NOMO-1 treated with dmso at 0.1 percent for 144 hours (cell line): Measurements from ENCODE around the gene TPI1.
"Not testable (repeated sequence)": the region's sequence is repeated elsewhere in the genome, so short reads cannot be mapped to it uniquely, and the experiment has no call there.

ENCODE experiments used
- DNase-seq: peaks from one replicate; lab custom pipeline; 2025; ENCODE audit not compliant: unreplicated experiment; lab: John Stamatoyannopoulos, UW

Gene TPI1

DNA sequence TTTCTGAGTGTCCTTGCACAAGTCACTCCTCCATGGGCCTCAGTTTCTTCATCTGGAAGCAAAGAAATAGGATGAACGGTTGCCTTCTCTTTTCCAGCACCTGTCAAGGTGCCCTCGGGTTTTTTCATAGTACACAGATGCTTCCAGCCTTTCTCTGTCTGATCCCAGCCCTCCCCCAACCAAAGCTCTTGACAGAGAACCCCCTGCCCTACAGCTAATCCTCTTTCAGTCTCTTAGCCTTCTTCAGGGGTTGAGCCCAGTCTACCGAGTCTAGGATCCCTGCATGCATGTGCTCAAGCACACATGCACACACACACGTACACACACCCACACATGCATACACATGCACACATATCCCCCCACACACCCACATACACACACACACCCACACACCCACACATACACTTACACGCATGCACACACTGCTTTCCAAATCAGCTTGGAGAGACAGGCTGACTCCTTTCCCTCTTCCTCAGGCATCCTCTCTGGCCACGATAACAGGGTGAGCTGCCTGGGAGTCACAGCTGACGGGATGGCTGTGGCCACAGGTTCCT is 20.9 kb upstream of the TPI1 start:
- DNase-seq, result no peak

DNA sequence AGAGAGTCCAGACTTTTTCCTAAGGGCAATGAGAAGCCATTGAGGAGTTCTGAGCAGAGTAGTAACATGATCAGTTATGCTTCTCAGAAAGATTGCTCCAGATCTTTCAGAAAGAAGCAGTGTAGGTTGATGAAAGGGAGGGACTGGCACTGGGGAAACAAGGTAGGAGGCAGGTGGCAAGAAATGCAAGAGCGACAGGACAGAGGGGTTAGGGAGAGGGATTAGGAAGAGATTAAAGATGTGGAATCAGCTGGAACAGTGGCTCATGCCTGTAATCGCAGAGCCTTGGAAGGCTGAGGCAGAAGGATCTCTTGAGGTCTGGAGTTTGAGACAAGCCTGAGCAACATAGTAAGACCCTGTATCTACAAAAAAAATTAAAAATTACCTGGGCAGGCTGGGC is 19.7 kb upstream of the TPI1 start:
- no peak for DNase-seq

DNA sequence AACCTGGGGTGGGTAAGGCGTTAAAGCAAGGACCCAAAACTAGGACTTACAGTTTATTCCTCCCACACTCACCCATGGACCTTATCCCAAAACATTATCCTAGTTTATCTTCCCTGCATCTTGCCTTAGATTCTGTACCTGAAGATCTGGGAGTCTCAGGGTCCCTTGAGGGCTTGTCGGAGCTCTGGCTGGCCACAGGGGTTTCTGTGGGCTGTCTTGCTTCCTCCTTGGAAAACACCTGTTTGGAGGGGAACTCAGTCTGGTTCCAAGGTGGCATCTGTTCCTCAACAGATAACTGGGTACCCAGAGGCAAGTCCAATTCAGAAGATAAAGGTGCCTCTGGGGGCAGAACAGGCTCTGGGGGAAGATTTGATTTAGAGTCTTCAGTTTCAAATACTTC is 17.9 kb upstream of the TPI1 start:
- DNase-seq, result no peak

DNA sequence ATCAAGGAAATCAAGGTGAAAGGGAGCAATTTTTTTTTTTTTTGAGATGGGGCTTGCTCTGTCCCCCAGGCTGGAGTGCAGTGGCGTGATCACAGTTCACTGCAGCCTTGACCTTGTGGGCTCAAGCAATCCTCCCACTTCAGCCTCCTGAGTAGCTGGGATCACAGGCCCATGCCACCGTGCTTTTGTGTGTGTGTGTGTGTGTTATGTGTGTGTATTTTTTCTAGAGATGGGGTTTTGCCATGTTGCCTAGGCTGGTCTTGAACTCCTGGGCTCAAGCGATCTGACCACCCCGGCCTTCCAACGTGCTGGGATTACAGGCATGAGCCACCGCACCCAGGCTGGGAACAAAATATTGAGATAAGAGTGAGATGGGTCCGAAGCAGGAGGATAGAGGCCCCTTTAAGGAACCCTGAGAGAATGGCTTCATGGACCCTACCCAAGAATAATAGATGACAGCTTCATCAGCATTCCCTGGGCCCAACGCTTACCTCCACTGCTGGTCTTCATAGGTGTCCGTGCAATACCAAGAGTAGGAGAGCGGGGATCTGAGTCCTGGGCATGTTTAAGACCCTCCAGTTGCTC is 17.3 kb upstream of the TPI1 start:
- DNase-seq, result no peak

DNA sequence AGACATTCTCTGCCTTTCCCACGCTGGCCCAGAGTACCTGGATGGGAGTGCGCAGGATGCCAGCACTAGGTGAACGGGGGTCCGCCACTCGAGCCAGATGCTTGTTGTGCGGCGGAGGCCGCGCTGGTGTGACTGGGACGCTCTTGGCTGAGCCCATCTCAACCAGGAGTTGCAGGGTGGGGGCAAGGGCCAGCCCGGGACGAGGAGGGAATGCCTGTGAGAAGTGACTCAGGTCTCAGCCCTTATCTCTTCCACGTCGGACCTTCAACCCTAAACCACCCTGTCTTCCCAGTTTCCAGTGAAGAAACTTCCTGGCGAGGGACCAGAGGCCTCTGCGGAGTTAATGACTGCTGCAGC is 16.6 kb upstream of the TPI1 start:
- DNase-seq, result no peak

DNA sequence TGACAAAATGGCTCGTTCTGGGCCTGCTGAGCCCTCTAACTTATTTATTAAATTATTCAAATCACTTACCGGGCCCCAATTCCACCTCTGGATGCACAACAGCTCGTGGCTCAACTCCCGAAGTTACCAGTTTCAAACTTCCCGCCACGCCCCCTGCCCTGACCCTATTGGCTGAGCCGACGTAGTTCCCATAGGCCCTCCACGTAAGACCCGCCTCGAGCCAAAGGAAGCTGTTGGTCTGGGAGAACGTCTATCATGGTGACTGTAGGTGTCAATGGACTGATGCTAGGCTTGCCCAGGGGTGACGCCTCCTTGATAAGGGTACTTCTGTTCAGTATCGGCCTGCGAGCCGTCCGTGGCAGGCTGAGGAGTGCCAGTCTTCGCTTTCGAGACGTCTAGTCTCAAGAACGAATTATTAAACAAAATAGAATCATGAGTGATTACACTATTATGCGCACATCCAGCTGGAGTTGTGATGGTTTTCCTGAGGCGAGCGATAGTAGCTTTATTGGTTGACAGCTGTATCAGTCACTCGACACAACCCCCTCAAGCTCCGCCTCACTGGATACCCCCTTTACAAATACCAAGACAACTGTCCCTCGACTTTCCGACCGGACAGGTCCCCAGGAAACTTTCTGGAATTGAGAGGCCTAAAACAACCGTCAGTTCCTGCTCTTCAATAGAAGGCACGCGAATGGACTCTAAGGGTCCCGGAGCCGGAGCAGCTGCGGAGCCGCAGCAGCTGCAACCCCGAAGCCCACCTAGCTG is 16.0 kb upstream of the TPI1 start, which contains the start of gene CDCA3:
Gene CDCA3, minus strand, starts transcription at position 134 of the 768 bp plus-strand sequence. CDS start 334 bp downstream, outside the sequence.
- peak; percentile 98 for DNase-seq

DNA sequence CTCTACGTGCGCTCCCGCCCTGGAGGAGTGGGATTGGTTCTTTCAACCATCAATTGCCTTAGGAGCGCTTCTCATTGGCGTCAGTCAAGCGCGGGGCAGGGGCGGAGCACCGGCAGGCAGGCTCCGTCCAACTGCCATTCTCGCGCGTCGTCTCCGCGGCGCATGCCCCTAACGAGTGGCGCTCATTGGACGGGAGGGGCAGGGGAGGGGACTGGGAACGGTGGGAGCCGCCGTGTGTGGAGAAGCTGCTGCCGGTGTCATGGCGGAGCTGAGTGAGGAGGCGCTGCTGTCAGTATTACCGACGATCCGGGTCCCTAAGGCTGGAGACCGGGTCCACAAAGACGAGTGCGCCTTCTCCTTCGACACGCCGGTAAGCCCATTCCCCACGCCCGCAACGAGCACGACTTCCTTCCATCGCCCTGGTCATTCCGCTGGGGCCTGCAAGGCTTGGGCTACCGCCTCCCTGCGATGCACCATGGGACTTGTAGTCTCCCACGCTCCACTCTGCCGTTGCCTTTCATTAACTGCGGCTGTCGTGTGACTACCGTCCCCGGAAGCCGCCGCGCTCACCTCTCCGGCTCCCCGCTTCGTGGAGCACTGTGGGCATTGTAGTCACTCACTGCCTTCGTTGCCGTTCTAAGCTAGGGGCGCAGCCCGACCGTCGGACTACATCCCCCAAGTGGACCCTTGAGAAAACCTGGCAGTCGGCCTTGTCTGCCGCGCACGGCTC is 15.2 kb upstream of the TPI1 start, which contains the start of gene USP5:
Gene USP5, plus strand, starts transcription at position 230 of the 730 bp plus-strand sequence. Its CDS starts 30 bp downstream, at position 260.
- peak; percentile 99 for DNase-seq

DNA sequence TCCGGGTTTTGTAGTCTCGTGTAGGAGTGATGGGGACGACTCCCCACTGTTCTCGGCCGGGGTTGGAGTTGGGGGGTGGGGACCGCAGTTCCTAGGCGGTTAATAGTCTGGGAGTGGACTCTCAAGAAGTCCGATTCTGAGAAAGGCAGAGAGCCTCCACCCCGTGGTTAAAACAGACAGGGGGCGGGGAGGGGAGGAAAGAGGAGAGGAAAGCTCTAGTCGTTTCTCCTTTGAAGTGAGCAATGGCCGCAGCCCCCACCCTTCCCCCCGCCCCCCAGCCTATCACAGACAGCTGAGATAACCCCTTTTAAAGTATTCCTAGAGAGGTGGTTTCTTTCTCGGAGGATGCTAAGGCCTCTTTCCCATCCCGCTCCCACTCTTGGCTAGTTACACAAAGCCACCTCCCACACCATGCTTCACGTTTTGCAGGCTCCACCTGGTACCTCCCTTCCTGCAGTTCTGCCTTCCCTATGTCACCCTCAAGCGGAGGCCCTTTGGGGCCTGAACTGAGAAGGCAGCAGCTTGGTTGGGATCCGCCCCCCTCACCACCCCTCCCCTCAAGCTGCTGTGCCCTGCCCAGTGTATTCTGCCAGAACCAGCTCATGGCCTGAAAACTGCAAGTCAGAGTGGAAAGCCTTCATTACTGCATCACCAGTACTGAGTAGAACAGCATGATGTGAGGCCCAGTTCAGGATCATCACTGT is 14.5 kb upstream of the TPI1 start:
- no peak for DNase-seq

DNA sequence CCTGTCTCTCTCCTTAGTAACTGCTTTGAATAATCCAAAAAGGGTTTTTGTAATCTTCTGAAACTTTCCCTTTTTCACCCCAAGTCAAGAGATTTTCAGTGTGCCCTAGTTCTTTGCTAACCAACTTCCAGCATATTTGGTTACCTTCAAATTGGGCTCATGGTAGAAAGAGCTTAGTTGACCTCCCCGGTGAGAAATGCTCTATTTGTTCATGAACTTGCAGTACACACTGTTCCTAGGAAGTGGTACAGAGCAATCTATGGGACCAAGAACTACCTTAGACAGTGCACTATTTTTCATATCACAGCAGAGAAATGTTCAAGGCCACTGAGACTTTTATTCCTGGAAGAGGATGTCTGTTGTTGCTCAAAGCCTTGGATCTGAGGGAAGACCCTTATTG is 13.7 kb upstream of the TPI1 start:
- DNase-seq, result no peak

DNA sequence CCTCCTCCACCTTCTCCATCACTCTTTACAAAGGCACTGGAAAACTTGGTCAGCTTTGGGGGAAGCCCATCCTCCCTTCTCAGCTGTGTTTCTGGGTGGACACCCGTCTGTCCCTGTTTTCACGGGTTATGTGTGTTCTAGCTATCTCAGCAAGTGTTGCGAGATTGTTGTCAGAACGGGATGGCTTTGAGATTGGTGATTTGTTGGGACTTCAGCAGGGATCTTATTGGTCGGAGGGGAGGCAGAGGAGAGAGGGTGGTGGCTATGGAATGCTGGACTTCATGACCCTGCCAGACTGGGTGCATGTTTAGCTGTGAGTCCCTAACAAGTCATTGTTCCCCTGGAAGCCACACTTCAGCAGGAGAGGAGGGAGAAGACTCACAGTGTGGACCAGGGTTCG is 13.3 kb upstream of the TPI1 start:
- no peak for DNase-seq

DNA sequence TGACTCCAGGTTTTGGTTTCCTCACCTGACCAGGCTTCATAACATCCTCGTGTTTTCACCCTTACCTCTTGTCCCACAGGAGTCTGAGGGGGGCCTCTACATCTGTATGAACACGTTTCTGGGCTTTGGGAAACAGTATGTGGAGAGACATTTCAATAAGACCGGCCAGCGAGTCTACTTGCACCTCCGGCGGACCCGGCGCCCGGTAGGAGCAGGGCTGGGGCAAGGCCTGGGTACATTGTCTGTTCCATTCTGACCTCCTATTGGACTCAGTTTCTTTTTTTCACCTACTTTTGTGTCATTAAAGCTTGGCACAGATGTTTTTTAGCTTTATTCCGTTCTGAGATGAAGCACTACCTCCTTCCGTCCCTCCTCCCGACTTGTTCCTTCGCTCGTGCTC is 12.0 kb upstream of the TPI1 start:
- DNase-seq, result no peak

DNA sequence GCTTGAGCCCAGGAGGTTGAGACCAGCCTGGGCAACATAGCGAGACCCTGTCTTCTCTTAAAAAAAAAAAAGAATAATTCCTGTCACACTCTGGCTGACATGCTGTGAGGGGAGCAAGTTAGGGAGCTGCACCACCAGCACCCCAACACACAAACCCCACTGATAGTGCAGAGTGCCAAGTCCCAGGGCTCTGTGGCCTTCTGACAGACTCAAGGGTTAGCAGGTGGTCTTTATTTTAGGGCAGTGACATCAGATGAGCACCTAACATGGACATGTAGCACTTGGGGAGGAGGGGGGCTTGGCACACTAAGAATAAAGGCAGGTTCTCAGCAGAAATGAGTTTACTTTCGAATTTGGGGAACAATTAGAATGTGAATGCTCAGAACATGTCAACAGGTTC is 8.5 kb upstream of the TPI1 start:
- no peak for DNase-seq

DNA sequence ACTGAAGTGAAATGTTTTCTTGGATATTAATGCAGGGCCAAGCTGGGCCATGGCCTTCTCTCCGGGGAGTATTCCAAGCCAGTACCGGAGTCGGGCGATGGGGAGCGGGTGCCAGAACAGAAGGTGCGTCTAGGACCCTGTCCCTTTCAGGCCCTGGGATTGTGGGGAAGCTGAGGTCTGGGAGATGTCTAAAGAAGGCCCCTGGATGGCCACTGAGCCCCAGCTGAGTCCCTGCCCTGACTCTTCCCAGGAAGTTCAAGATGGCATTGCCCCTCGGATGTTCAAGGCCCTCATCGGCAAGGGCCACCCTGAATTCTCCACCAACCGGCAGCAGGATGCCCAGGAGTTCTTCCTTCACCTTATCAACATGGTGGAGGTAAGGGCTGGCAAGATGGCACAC is 7.2 kb upstream of the TPI1 start:
- DNase-seq, result no peak

DNA sequence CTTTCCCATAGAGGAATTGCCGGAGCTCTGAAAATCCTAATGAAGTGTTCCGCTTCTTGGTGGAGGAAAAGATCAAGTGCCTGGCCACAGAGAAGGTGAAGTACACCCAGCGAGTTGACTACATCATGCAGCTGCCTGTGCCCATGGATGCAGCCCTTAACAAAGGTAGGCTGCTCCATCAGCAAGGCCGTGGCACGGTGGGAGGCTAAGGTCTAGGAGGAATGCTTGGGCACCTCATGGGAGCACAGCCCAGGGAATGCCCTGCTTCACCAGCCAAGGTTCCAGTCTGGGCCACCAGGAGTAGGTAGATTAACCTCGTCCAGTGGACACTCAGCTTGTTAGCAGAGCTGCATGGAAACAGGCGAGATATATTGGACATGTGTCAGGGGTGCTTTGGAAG is 6.4 kb upstream of the TPI1 start:
- no peak for DNase-seq

DNA sequence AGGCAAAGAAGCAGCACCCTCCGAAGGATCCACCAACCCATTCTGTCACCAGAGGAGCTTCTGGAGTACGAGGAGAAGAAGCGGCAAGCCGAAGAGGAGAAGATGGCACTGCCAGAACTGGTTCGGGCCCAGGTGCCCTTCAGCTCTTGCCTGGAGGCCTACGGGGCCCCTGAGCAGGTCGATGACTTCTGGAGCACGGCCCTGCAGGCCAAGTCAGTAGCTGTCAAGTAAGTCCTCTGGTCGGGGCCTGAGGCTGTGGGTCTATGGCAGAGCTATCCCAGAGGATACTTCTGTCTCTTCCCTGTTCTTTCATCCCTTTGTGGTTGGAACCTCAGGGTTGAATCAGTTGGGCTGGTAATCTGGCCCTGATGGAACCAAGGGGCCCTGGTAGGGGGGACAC is 5.9 kb upstream of the TPI1 start:
- no peak for DNase-seq

DNA sequence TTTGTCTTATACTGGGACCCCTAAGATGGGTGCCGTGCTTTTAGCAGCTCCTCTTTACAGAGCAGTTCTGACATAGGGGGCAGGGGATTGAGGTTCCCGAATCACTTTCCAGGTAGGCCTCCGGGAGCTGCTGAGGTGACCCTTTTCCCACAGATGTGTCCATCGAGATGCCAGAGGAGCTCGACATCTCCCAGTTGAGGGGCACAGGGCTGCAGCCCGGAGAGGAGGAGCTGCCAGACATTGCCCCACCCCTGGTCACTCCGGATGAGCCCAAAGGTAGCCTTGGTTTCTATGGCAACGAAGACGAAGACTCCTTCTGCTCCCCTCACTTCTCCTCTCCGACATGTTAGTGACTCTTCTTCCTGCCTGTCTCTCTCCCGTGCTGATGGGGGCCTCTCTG is 4.3 kb upstream of the TPI1 start:
- DNase-seq, result no peak

DNA sequence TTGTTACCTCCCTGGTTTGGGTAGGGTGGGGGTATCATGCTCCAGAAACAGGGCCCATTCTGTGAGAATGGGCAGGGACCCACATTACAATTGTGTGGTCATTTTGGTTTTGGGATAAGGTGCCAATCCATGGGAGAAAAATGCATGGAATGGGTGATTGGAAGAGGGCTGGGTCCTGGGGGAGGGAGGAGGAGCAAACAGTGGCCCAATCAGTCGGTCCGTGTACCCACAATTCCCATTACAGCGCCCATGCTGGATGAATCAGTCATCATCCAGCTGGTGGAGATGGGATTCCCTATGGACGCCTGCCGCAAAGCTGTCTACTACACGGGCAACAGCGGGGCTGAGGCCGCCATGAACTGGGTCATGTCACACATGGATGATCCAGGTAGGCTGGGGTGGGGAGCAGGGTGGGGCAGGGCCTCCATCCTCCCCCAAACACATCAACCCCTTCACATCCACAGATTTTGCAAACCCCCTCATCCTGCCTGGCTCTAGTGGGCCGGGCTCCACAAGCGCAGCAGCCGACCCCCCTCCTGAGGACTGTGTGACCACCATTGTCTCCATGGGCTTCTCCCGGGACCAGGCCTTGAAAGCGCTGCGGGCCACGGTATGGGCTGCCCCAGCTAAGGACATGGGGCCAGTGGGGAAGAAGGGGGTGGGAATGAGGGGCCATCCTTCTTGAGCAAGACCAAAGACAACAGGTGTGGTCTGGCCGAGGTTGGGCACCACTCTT is 3.6 kb upstream of the TPI1 start:
- no peak for DNase-seq

DNA sequence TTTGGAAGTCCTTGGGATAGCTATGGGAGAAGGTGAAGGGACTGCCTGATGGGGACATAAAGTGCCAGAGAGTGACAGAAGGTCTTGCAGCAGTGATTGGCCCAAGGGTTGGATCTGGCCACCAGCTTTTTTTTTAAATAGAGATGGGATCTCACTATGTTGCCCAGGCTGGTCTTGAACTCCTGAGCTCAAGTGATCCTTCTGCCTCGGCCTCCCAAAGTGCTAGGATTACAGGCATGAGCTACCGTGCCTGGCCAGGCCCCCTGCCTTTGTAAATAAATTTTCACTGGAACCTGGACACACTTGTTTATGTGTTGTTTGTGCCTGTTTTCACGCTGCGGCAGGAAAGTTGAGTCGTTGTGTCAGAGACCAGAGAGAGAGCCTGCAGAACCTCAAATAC is 2.0 kb upstream of the TPI1 start:
- DNase-seq, result not testable (repeated sequence)

DNA sequence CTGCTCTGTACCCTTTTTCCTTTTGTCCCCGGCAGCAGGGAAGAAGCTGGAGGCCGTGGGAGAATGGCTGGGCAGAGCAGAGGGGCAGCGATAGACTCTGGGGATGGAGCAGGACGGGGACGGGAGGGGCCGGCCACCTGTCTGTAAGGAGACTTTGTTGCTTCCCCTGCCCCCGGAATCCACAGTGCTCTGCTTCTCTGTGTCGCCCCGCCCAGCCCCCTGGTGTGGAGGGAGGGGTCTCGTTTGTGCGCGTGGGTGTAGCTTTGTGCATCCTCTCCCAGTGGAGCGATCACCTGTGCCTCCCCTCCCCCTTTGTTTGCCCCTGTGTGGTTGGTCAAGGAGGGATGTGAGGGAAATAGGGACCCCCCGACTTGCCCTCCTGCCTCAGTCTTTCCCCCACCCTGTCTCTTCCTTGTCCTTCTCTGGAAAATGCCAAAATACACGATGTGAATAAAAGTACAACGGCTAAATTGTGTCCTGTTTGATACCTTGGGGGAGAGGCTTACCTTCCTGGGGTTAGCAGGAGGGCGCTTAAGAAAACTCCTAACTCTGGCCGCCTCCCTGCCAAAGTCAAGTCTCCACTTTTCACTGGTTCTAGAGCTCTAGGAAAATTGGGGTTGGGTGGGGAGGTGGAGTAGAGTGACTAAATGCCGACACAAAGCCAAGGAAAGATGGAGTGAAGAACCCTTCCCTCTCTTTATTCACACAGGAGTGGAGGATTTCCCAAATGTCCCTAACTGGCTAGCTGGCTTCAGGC is 990 bp upstream of the TPI1 start:
- DNase-seq, result no peak

DNA sequence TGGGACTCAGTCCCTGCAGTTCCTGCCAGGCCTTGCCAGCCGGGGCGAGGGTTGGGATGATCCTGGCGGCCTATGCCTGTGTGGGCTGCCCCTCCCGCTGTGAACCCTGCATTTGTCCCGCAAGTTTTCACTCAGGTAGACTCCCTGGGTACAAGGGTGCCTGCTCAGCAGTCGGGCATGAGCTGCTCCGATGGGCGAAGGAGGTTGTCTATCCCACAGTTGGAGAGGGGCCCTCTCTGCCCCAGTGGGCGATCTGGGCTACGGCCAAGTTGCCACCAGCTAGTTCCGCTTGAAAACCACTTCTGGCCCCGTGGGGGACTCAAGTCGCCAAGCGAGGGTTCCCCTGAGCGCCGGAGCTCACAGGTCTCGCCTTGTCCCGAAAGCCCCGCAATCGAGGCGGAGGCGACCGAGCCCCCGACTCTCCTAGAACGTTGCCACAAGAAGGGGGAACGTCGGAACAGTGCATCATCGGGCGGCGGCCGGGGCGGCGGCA is 365 bp upstream of the TPI1 start:
- peak; percentile 67 for DNase-seq
